Colonic mucosa (tissue), 4 donors: ENCODE results near the gene AMH. TPM values are rescaled to one million over a fixed set of nuclear protein-coding genes. Genes with fewer than 3 reads are reported as not detected.
A peak's percentile ranks its signal among the peaks of the same experiment; 100 is the strongest.

Experiments
- DNase-seq: peaks from one replicate; pipeline ENCODE4 v3.0.0-alpha.2; 2020
- H3K27ac ChIP-seq: fragments of 200-600 bp; one replicate; pipeline ENCODE4 v1.8.0; 2021
- H3K27me3 ChIP-seq: fragments of 200-600 bp; one replicate; pipeline ENCODE4 v1.8.0; 2021
- H3K36me3 ChIP-seq: fragments of 200-600 bp; one replicate; pipeline ENCODE4 v1.8.0; 2021
- H3K4me1 ChIP-seq: fragments of 200-600 bp; one replicate; pipeline ENCODE4 v1.8.0; 2021; ENCODE audit warnings: mild to moderate bottlenecking
- H3K4me3 ChIP-seq: fragments of 200-600 bp; one replicate; pipeline ENCODE4 v1.8.0; 2021
- H3K9ac ChIP-seq, 2 donors: one replicate each; pipeline ENCODE4 v1.7.0; 2013; ENCODE audit warnings: control low read depth in 2 of 2, low read depth in 2 of 2, low read length in 2 of 2
- H3K9me3 ChIP-seq: fragments of 200-600 bp; one replicate; pipeline ENCODE4 v1.8.0; 2021
- intact Hi-C: fragments of 100-400 bp; cut with DNase I; formaldehyde crosslinking; loops from one replicate; pipeline ENCODE4 v1.14.1; 2022
- total RNA-seq, 2 donors: library from RNA; stranded (reverse); fragmentation: NEBNext Ultra II Directional in 1 of 2; extraction: Animal tissue kit (Norgen Biotek cat#: 25700) in 1 of 2; gene quantifications; one replicate each; pipeline ENCODE4 v1.2.1, GENCODE V29; 2021
- TF ChIP-seq, protein P1 (sequence below): fragments of 200-600 bp; IDR thresholded peaks from one replicate; pipeline ENCODE4 v1.8.0; 2022; ENCODE audit warnings: antibody characterized with exemption, mild to moderate bottlenecking
- donor health status: healthy.
- donor health status: DM: no; HTN: no; CAD: no.
- donor health status: DM: no; HTN: no; CAD: no.

The AMH gene
- total RNA-seq, 2 donors from 2014 or later: 0.90 to 5.1 TPM

GRCh38 chr19:2270423-2271233 lies 21.5 kb downstream of the AMH start:
- Histone ChIP-seq H3K9ac (peak overlapping the region; percentile 95 to 100), H3K27me3 (no peaks in the 10 kb centered on the region), H3K4me3 (peak overlapping the region; percentile 98), H3K9me3 (no peaks in the 10 kb centered on the region), H3K4me1 (peaks cover 44% of the 10 kb centered on the region), H3K36me3 (no peaks in the 10 kb centered on the region), H3K27ac (peak overlapping the region; percentile 99)
- DNase-seq: peak; percentile 77
- intact Hi-C loops: loop anchor here (5.0 kb wide), 1 partner anchor 33 kb away; the partner anchor contains the start of genes PLEKHJ1 and SF3A2
- TF ChIP-seq, protein P1, sequence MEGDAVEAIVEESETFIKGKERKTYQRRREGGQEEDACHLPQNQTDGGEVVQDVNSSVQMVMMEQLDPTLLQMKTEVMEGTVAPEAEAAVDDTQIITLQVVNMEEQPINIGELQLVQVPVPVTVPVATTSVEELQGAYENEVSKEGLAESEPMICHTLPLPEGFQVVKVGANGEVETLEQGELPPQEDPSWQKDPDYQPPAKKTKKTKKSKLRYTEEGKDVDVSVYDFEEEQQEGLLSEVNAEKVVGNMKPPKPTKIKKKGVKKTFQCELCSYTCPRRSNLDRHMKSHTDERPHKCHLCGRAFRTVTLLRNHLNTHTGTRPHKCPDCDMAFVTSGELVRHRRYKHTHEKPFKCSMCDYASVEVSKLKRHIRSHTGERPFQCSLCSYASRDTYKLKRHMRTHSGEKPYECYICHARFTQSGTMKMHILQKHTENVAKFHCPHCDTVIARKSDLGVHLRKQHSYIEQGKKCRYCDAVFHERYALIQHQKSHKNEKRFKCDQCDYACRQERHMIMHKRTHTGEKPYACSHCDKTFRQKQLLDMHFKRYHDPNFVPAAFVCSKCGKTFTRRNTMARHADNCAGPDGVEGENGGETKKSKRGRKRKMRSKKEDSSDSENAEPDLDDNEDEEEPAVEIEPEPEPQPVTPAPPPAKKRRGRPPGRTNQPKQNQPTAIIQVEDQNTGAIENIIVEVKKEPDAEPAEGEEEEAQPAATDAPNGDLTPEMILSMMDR: no peak

GRCh38 chr19:2271234-2272103 lies 22.3 kb downstream of the AMH start:
- Histone ChIP-seq H3K9me3 (no peaks in the 10 kb centered on the region), H3K4me1 (peaks cover 39% of the 10 kb centered on the region), H3K36me3 (no peaks in the 10 kb centered on the region), H3K27ac (peak overlapping the region; percentile 99), H3K27me3 (no peaks in the 10 kb centered on the region), H3K9ac (peak overlapping the region; percentile 85 to 95), H3K4me3 (peak overlapping the region; percentile 98)
- DNase-seq: no peak
- intact Hi-C loops: loop anchor here (2.0 to 5.0 kb wide), 2 partner anchors 34 to 115 kb away; partner anchors contain the start of genes PLEKHJ1 and SF3A2
- TF ChIP-seq, protein P1: no peak

GRCh38 chr19:2273356-2274184 lies 24.4 kb downstream of the AMH start:
- TF ChIP-seq, protein P1: peak; percentile 98
- H3K9me3 ChIP-seq: no peaks in the 10 kb centered on the region
- no peaks in the 10 kb centered on the region for H3K36me3 ChIP-seq
- peak overlapping the region; percentile 8 for H3K4me3 ChIP-seq
- peak overlapping the region; percentile 51 to 66 for H3K9ac ChIP-seq
- H3K27ac ChIP-seq: peak overlapping the region; percentile 79
- no peaks in the 10 kb centered on the region for H3K27me3 ChIP-seq
- intact Hi-C loops: loop anchor here (2.0 to 5.0 kb wide), 3 partner anchors 36 to 117 kb away; partner anchors contain the start of genes PLEKHJ1 and SF3A2
- H3K4me1 ChIP-seq: peaks cover 38% of the 10 kb centered on the region
- peak; percentile 82 for DNase-seq

DNA sequence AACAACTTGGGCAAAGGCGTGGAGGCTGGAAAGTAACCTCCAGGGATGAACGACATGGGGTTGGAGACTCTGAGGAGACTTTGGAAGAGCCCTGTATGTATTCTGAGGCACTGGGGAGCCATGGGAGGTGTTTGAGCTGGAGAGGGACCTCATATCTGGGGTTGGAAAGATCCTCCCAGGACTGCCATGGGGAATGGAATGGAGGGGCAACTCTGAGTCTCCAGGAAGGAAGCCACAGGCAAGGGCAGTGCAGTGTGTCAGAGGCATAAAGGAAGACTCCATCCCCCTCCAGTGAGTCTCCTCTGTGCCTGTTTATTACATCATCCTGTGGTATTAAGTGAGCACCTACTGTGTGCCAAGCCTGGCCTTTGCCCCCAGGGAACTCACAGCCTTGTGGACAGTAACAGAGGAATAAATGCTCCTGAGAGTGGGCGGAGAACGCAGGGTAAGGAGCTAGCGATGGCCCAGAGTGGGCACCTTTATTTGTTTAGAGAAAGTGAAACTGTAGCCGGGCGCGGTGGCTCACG lies 25.1 kb downstream of the AMH start:
- Histone ChIP-seq H3K4me1 (peaks cover 40% of the 10 kb centered on the region), H3K9me3 (no peaks in the 10 kb centered on the region), H3K9ac (peak overlapping the region in 1 of 2 donors; percentile 66), H3K4me3 (no peak overlapping the region), H3K27me3 (no peaks in the 10 kb centered on the region), H3K27ac (peak overlapping the region; percentile 79), H3K36me3 (no peaks in the 10 kb centered on the region)
- DNase-seq: no peak
- intact Hi-C loops: loop anchor here (2.0 to 5.0 kb wide), 2 partner anchors 37 to 117 kb away; partner anchors contain the start of genes PLEKHJ1 and SF3A2
- TF ChIP-seq, protein P1: no peak
